ENCODE results near the gene BRAF.
"Not testable (repeated sequence)": the region's sequence is repeated elsewhere in the genome, so short reads cannot be mapped to it uniquely, and the experiment has no call there.

The BRAF gene

DNA sequence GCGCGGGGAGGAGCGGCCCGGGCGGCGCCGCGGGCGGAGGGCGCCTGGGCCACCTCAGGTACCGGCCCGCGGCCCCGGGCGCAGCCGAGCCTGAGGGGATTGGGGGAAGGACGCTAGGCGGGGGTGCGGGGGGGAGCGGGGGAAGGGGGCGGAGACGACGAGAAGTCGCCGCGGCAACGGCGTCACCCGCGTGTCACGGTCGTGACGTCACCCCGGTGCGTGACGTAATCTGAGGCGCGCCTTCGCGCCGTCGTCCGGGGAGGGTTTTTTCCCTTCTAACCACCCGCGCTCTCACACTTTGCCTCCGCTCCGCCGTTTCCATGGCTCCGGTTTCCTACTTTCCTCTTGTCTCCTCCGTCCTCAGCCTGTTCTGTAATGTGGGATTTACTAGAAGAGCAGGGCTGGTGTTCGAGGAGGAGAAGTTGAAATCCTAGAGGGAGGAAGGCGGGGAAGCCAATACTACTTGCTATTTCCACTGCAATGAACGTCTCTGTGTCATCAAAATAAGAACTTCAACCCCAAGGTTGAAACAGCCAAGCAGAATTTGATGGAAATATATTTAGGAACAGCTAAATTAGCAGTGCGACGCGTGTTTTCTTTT lies at the start of gene BRAF:
TSS of gene BRAF (minus strand) at position 109 of the 601 bp plus-strand sequence. CDS start 226 bp downstream, outside the sequence.
- in situ Hi-C loops (cut with MboI; ENCODE audit: low pct_unique_long_range_greater_than_20kb, low sequenced_read_pairs) = no loop called here
- DNase-seq = peak; percentile 89

DNA sequence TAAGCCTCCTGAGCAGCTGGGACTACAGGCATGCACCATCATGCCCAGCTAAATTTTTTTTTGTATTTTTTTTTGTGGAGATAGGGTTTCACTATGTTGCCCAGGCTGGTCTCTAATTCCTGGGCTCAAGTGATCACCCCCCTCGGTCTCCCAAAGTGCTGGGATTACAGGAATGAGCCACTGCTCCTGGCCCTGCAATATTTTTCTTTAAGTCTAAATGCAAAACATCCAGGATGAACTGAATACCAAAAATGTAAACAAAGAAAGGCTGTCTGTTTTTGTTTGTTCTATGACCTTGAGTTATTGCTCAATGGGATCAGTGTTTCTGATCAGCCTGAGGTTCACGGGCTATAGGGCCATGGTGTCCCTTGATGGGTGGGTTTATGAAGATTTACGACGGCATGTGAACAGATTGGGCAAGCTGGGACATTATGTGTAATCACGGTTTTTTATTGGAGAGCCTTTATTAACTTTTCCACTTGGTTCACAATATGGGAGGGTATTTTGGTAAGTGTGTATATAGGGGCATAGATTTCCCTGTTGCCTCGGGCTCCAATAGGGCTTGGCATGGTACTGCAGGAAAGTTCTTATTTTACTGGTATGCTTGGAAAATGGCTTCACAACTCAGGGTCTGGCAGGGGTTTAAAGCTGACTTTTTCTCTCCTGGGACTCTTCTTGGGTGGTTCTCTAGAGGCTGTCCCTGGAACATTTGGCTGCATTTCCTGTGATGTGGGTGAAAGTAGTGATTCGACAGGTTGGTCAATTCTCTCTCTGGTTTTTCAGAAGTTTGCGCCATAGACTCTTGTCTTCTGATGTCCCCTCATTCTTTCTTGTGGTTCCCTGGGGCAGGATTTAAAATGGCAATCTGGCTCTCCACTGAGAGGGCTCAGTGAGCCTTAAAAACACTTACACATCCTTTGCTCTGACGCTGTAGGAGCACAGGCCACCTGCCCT lies 48.4 kb upstream of the BRAF start:
- in situ Hi-C loops (cut with MboI; ENCODE audit: low pct_unique_long_range_greater_than_20kb, low sequenced_read_pairs) = no loop called here

DNA sequence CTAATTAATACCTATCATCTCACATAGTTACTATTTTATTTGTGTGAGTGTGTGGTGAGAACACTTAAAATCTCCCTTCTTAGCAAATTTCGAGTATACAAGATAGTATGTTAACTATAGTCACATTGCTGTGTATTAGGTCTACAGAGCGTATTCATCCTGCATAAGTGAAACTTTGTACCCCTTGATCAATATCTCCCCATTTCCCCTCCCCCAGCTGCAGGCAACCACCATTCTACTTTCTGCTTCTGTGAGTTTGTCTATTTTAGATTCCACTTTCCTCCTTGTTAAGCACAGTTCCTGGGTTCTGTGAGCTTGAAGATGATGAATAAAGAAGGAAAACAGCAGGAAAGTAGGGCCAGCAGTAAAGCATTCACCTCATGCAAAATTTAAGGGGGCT lies 47.6 kb upstream of the BRAF start:
- in situ Hi-C loops (cut with MboI; ENCODE audit: low pct_unique_long_range_greater_than_20kb, low sequenced_read_pairs) = no loop called here
- no peak for DNase-seq

More for the DNA sequence above, 48.4 kb upstream of the BRAF start:
- DNase-seq = no peak

DNA sequence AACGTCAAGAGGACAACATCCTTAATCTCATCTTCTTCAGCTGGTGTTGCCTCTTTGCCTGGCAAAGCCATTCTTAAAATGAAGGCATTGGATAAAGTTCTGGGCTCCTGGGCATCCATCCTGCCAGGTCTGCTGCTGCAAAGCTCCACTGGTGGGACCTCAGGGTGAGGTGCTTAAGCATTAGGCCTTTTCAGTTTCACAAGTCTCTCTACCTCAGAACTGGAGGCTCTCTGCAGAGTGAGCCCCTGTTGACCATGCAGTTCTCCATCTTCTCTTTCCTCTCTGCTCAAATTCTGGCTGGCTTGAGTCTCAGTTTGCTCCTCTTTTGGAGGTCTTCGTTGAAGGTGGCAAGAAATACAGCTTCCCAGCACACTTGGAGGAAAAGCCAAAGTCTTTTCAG lies 42.7 kb upstream of the BRAF start:
- DNase-seq = no peak
- in situ Hi-C loops (cut with MboI; ENCODE audit: low pct_unique_long_range_greater_than_20kb, low sequenced_read_pairs) = no loop called here

DNA sequence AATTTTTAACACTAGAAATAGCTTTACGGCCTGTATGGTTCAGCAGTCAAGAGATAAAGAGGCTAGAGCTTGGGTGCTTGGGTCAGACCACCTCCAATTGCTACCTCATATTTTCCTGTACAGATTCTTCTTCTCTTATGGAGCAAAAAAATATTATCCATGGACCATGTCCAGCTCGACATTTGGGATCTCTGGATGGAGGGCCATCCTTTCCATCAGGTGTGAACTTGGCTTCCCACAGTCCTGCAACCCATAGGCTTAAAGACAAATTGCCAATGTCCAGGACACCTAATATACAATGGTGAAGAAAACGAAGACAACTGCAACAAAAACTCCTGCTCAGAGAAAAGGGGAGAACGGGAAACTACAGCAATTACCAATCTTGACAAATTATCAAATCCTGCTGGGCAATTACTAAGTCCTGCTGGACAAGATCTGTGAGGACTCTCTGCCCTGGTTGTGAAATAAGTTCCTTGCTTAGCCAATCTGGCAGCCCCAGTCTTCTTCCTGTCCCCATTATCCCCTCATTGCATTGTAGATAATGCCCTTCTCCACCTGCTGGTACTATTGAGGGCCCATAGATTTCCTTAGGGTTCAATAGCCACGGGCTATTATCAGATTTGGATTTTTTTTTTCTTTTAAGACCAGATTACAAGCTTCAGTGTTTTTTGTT lies 42.0 kb upstream of the BRAF start:
- DNase-seq = no peak
- in situ Hi-C loops (cut with MboI; ENCODE audit: low pct_unique_long_range_greater_than_20kb, low sequenced_read_pairs) = no loop called here

DNA sequence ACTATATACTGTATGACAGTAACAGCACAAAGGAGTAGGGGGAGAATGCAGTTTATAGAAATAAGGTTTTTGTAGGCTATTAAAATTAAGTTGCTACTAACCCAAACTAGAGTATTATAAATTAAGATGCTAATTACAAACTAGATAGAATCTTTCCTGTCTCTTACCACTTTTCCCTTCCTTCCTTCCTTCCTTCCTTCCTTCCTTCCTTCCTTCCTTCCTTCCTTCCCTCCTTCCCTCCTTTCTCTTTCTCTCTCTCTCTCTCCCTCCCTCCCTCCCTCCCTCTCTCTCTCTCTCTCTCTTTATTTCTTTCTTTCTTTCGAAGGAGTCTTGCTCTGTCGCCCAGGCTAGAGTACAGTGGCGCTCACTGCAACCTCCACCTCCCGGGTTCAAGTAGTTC lies 36.4 kb upstream of the BRAF start:
- in situ Hi-C loops (cut with MboI; ENCODE audit: low pct_unique_long_range_greater_than_20kb, low sequenced_read_pairs) = no loop called here
- no peak for DNase-seq

DNA sequence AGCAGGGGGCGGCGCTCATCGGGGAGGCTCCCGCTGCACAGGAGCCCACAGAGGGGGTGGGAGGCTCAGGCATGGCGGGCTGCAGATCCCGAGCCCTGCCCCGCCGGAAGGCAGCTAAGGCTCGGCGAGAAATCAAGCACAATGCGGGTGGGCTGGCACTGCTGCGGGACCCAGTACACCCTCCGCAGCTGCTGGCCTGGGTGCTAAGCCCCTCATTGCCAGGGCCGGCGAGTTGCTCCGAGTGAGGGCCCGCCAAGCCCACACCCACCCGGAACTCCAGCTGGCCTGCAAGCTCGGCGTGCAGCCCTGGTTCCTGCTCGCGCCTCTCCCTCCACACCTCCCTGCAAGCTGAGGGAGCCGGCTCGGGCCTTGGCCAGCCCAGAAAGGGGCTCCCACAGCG lies 32.3 kb upstream of the BRAF start:
- DNase-seq; in situ Hi-C loops (cut with MboI; ENCODE audit: low pct_unique_long_range_greater_than_20kb, low sequenced_read_pairs): not testable (repeated sequence)

DNA sequence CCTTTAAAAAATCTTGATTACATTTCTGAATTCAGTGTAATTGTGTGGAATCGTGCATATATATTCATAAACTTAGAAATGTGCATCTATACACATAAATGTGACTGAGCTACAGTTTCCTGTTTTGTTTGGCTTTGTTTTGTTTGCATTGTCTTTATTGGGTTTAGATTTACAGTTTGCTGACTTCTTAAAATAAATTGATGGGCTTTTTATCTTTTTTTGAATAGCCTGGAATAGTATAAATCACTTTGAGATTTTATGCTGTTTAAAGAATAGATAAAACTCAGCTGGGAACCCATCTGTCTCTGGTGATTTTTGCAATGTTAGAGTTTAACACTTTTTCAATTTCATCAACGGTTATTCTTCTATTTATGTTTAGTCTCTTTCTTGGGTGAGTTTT lies 21.2 kb upstream of the BRAF start:
- DNase-seq = no peak
- in situ Hi-C loops (cut with MboI; ENCODE audit: low pct_unique_long_range_greater_than_20kb, low sequenced_read_pairs) = no loop called here

DNA sequence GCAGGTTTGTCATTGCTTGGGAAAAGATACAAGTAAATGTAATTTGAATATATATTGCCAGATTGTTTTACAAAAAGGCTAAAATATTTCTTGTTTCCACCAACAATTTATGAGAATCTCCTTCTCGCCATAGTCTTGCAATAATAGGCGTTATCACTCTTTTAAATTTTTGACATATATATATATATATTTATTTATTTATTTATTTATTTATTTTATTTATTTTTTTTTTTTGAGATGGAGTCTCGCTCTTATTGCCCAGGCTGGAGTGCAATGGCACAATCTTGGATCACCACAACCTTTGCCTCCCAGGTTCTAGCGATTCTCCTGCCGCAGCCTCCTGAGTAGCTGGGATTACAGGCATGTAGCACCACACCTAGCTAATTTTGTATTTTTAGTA lies 17.5 kb upstream of the BRAF start:
- DNase-seq; in situ Hi-C loops (cut with MboI; ENCODE audit: low pct_unique_long_range_greater_than_20kb, low sequenced_read_pairs): not testable (repeated sequence)

DNA sequence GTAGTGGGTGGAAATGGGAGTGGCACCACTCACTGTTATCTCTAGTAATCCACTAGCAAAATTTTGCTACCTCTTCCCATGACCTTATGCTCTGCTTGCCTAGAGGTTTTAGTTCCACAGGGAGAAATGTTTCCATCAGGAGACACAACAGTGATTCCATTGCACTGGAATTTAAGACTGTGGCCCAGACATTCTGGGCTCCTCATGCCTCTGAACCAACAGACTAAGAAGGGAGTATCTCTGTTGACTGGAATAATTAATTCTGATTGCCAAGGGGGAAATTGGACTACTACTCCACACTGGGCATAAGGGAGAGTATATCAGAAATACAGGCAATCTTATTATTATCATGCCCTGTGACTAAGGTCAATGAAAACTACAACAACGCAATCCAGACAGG lies 16.2 kb upstream of the BRAF start:
- DNase-seq = no peak
- in situ Hi-C loops (cut with MboI; ENCODE audit: low pct_unique_long_range_greater_than_20kb, low sequenced_read_pairs) = no loop called here

DNA sequence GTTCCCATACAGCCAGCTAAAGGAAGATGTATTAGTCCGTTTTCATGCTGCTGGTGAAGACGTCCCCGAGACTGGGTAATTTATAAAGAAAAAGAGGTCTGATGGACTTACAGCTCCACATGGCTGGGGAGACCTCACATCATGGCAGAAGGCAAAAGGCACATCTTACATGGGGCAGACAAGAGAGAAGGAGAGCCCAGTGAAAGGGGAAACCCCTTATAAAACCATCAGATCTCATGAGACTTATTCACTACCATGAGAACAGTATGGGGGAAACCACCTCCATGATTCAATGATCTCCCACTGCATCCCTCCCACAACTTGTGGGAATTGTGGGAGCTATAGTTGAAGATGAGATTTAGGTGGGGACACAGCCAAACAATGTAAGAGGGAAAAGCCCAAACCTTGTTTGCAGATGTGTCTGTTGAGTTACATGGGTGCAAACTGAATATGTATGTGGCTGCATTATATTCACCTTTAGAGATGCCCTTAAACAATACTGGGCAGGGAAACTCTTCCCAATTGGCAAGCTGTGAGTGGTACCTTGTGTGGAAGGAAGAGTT lies 13.1 kb upstream of the BRAF start:
- in situ Hi-C loops (cut with MboI; ENCODE audit: low pct_unique_long_range_greater_than_20kb, low sequenced_read_pairs) = no loop called here
- no peak for DNase-seq

DNA sequence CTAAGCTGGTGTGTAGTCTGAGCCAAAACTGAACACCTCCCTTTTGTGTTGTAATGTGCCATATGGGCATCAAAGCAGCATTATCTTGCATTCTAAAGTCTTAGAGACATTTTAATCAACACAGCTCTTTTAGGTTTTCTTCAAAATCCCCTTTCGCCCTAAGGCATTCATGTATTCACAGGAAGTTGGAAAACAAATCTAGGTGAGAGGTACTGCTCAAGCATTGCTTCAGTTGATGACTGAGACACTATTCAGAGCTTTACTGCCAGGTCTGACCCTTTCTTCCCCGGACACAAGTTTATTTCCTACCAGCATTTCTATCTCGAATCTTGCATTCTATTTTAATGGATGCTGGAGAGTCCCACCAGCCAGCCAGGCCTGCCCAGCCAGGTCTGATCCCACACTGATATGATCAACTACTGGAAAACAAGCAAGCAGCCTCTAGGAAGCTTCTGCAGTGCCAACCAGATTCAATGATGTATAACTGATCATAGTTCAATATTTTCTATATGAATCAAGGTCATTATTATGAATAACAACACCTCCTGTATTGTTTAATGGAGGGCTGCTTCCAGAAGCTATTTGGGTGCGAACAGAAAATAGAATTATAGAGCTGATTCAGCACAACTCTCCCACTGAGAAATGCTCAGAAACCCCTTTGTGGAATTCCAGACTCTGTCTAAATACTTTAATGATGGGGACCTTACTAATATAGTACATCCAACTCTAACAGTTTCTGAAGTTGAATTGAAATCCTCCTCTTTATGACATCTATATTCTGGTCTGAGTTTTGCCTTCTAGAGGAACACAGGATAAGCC lies 4.0 kb upstream of the BRAF start:
- in situ Hi-C loops (cut with MboI; ENCODE audit: low pct_unique_long_range_greater_than_20kb, low sequenced_read_pairs) = no loop called here
- DNase-seq = no peak

DNA sequence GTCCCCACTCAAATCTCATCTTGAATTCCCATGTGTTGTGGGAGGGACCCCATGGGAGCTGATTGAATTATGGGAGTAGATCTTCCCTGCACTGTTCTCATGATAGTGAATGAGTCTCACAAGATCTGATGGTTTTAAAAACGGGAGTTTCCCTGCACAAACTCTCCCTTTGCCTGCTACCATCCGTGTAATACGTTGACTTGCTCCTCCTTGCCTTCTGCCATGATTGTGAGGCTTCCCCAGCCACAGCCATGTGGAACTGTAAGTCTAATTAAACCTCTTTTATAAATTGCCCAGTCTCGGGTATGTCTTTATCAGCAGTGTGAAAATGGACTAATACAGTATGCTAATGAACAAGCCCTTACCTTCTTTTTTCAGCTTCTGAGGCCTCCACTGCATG lies 3.2 kb upstream of the BRAF start:
- in situ Hi-C loops (cut with MboI; ENCODE audit: low pct_unique_long_range_greater_than_20kb, low sequenced_read_pairs); DNase-seq: not testable (repeated sequence)

DNA sequence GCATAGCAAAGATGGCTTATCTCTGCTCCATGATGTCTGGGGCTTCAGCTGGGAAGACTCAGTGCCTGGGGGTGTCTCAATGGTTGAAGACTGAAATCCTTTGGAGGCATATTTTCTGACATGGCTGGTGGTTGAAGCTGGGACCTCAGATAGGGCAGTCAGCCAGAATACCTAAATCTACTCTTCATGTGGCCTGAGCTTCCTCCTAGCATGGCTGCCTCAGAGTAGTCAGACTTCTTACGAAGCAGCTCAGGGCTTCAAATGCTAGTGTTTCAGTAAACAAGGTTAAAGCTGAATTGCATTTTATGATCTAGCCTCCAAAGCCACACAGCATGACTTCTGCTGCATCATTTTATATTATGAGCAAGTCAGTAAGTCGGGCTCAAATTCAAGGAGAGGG lies 2.6 kb upstream of the BRAF start:
- in situ Hi-C loops (cut with MboI; ENCODE audit: low pct_unique_long_range_greater_than_20kb, low sequenced_read_pairs) = no loop called here
- no peak for DNase-seq

DNA sequence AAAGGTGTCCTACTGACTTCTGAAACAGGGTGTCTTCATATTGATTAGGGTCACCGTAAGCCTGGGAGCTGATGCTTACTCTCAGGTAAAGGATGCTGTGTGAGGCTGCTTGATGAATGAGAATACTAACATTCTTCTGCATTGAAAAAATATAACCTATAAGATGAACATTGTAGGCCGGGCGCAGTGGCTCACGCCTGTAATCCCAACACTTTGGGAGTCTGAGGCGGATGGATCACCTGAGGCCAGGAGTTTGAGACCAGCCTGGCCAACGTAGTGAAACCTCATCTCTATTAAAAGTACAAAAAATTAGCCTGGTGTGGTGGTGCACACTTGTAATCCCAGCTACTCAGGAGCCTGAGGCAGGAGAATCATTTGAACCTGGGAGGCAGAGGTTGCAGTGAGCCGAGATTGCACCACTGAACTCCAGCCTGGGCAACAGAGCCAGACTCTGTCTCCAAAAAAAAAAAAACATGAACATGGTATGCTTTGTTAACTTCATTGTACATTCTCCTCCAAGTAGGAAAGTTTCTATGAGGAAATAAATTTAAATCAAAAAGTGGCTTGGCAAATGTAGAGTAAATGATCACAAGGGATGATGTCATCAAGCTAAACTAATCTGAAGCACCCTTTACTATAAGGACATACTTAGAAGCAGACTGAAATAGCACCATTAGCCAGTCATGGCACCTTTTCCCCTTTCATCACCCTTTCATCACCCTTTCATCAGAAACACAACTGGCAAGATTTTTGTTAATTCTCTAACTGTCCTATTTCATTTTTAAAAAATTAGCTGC lies 1.5 kb upstream of the BRAF start:
- DNase-seq = no peak
- in situ Hi-C loops (cut with MboI; ENCODE audit: low pct_unique_long_range_greater_than_20kb, low sequenced_read_pairs) = no loop called here

DNA sequence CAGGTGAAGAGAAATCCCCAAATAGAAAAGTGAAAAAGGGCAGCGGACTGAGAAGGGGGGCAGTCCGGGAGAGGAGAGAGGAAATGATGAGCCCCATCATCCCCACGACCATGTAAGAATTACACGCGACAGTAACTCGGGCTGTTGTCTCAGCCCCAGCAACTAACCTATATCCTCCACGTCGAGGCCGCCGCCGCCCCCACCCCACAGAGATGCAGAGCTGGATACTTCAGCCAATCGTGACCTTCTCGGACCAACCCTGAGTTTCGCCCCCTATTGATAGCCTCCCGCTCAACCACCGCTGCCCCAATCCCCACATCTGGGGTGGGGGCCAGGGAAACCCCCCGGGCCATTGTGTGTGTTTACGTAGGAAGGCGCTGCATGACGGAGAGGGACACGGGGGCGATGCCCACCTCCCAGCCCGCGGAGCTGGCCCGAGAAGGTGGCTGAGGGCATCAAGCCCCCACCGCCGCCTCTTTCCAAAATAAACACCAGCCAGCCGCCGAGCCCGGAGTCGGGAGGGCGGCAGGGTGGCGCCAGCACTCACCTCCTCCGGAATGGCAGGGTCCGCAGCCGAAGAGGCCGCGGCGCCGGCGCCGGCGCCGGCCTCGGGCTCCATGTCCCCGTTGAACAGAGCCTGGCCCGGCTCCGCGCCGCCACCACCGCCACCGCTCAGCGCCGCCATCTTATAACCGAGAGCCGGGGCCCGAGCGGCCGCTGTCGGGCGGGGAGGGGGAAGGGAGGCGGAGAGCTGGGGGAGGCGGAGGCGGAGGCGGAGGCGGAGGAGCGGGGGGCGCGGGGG lies 509 bp downstream of the BRAF start:
- DNase-seq = peak; percentile 73
- in situ Hi-C loops (cut with MboI; ENCODE audit: low pct_unique_long_range_greater_than_20kb, low sequenced_read_pairs) = no loop called here

DNA sequence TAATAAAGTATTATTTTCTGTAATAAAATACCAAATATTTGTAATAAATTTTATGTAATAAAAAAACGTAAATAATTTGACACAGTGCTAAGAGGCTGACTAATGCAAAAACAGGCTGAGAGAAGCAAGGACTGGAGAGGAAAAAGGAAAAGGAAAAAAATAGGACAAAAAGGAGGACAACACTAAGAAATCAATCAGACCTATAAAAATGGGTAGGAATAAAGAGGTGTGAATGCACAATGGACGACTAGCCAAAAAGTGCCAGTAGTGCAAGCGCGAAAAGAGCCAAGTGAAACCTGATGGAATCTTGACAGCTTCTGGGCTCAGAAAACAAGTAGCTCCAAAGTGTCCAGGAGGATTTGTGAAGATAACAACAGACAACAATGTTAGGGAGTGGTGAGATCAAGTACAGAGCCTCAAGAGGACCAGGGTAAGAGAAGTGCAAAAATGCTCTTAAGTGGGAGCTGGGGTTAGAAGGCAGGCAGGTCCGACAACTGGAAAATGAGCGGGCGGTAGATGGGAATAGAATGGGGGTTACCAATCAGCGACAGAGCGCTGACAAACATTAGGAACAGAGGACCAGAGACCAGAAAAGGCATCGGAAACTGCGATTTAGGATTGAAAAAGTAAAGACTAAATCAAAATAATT lies 1.2 kb downstream of the BRAF start:
- DNase-seq = no peak
- in situ Hi-C loops (cut with MboI; ENCODE audit: low pct_unique_long_range_greater_than_20kb, low sequenced_read_pairs) = no loop called here
